Measurements from ENCODE around the gene USP25.

The USP25 gene, protein sequence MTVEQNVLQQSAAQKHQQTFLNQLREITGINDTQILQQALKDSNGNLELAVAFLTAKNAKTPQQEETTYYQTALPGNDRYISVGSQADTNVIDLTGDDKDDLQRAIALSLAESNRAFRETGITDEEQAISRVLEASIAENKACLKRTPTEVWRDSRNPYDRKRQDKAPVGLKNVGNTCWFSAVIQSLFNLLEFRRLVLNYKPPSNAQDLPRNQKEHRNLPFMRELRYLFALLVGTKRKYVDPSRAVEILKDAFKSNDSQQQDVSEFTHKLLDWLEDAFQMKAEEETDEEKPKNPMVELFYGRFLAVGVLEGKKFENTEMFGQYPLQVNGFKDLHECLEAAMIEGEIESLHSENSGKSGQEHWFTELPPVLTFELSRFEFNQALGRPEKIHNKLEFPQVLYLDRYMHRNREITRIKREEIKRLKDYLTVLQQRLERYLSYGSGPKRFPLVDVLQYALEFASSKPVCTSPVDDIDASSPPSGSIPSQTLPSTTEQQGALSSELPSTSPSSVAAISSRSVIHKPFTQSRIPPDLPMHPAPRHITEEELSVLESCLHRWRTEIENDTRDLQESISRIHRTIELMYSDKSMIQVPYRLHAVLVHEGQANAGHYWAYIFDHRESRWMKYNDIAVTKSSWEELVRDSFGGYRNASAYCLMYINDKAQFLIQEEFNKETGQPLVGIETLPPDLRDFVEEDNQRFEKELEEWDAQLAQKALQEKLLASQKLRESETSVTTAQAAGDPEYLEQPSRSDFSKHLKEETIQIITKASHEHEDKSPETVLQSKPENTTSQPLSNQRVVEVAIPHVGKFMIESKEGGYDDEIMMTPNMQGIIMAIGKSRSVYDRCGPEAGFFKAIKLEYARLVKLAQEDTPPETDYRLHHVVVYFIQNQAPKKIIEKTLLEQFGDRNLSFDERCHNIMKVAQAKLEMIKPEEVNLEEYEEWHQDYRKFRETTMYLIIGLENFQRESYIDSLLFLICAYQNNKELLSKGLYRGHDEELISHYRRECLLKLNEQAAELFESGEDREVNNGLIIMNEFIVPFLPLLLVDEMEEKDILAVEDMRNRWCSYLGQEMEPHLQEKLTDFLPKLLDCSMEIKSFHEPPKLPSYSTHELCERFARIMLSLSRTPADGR

DNA sequence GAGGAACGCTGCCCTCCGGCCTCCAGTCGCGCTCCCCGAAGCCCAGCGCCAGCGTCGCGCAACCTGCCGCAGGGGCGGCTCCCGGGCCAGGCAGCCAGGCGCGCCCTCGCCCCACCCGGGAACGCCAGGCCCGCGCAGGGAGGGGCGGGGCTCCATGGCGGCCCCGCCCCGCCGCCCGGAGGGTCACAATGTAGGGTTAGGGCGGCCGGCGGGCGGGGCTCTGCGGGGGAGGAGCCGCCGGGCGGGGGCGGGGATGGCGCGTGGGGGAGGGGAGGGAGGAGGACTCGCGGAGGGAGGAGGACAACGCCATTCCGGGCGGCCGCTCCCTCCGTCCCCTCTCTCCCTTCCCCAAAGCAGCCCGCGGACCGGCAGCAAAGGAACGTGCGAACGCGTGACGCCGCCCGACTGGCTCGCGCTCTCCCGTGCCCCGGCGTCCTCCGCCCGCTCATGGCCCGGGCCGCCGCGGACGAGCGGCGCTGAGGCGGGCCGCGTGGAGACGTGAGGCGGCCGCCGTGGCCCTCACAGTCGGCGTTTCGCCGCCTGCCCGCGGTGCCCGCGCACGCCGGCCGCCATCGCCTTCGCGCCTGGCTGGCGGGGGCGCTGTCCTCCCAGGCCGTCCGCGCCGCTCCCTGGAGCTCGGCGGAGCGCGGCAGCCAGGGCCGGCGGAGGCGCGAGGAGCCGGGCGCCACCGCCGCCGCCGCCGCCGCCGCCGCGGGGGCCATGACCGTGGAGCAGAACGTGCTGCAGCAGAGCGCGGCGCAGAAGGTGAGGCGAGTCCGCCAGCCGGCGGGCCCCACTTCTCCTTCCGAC is at the start of gene USP25:
USP25 (plus strand) TSS at position 309 of the 810 bp plus-strand sequence; CDS start at position 721, 412 bp downstream.
- DNase-seq (ENCODE audit: low spot score): peak; percentile 94

DNA sequence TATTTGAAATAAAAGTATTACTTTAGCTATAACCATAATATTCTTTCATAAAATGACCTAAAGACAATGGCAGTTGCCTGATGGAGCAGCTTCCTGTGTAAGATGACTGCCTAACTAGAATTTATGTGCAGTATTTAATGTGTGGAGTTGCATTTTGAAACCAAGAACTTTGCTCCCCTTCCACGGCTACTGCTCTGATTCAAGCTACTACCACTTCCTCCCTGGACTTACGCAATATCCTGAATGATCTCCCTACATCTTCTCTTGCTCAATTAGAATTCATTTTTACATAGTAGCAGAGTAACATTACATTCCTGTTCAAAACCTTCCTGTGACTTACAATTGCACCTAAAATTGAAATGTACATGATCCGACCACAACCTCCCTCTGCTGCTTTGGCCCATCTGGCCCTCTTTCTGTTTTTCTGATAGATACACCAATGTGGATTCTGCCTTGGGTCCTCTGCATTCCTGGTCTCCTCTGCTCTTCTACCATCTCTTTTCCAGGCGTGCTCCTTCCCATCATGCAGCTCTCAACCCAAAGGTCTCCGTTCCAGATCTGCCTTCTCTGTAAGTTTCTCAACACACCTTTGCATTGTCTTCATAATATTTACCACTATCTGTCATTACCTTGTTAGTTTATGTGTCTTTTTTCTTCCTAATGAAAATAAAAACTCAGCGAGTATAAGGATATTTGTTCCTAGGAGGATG is 47.4 kb upstream of the USP25 start:
- no peak for DNase-seq (ENCODE audit: low spot score)

GRCh38 chr21:15682977-15683376 is 46.8 kb upstream of the USP25 start:
- no peak for DNase-seq (ENCODE audit: low spot score)

DNA sequence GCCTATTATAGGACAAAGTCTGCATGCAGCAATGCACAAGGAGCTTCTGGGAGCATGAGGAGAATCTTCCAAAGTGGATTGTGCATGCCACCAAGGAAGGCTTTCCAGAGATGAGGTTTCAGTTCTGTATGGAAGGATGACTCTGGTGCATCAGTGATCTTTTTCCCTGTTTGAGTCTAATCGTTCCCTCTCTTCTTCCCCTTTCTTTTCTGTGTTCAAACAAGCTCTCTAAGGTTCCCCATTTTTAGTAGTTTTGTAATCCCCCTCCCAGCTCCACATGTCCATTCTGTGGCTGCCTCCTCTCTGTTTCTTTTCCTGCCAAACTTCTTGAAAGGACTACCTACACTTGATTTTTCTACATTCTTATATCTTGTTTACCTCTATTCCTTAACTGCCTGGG is 43.3 kb upstream of the USP25 start:
- no peak for DNase-seq (ENCODE audit: low spot score)

DNA sequence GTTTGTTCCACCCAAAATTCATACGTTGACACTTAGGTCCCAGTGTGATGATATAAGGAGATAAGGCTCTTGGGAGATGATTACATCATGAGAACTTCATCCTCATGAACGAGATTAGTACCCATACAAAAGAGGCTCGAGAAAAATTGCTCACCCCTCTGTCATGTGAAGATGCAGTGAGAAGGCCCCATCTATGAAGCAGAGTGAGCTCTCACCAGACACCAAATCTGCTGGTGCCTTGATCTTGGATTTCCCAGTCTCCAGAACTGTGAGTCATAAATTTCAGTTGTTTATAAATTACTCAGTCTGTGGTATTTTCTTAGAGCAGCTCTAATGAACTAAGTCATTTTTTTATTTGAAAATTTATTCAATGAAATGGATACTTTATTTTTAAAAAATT is 42.6 kb upstream of the USP25 start:
- DNase-seq (ENCODE audit: low spot score): no peak

- no peak for DNase-seq (ENCODE audit: low spot score)
These were observed 41.8 kb upstream of the USP25 start for GRCh38 chr21:15688016-15688415.

- DNase-seq (ENCODE audit: low spot score): no peak
These were observed 41.0 kb upstream of the USP25 start for GRCh38 chr21:15688809-15689208.

GRCh38 chr21:15692711-15693110 is 37.1 kb upstream of the USP25 start:
- no peak for DNase-seq (ENCODE audit: low spot score)

- no peak for DNase-seq (ENCODE audit: low spot score)
These were observed 34.5 kb upstream of the USP25 start for GRCh38 chr21:15695241-15695640.

DNA sequence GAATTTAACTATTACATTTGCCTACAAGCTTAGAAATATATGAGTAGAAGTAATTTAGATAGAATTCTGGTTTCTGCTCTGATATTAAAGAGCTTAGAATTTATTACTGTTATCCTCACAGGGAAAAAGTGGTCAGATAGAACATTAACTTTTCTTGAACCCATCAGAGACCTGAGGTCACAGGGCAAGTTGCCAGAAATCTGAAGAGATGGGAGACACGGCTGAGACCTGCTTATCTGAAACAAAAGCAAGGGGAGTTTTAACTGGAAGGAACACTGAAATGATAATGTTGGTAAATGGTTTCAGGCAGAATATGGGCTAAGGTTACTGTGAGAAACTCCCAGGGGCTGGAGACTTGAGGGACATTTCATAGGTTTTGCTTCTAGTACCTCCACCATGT is 28.0 kb upstream of the USP25 start:
- DNase-seq (ENCODE audit: low spot score): no peak

GRCh38 chr21:15703932-15704331 is 25.9 kb upstream of the USP25 start:
- no peak for DNase-seq (ENCODE audit: low spot score)

DNA sequence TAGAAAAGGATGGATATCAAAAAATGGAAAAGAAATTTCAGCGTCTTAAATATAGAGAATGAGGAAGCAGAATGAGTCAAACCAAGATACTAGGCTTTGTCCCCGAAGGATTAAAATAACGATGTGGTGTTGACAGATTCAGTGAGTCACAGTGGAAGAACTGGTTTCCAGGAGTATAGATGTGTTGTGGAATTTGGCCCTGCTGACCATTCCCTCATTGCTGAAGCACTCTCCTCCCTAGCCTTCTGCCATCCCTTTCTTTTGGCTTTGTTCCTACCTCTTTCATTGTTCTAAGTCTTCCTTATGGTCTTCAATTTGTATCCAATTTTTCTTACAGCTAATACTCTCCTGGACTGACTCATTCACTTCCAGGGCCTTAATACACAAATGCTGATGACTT is 23.1 kb upstream of the USP25 start:
- no peak for DNase-seq (ENCODE audit: low spot score)

- DNase-seq (ENCODE audit: low spot score): no peak
These were observed 16.4 kb upstream of the USP25 start for GRCh38 chr21:15713412-15713811.

GRCh38 chr21:15718711-15719110 is 11.1 kb upstream of the USP25 start:
- DNase-seq (ENCODE audit: low spot score): no peak

- DNase-seq (ENCODE audit: low spot score): no peak
These were observed 9.8 kb upstream of the USP25 start for GRCh38 chr21:15719976-15720375.

GRCh38 chr21:15722591-15723324 is 7.0 kb upstream of the USP25 start:
- DNase-seq (ENCODE audit: low spot score): no peak

GRCh38 chr21:15725949-15726348 is 3.8 kb upstream of the USP25 start:
- no peak for DNase-seq (ENCODE audit: low spot score)

- no peak for DNase-seq (ENCODE audit: low spot score)
These were observed 1.7 kb upstream of the USP25 start for GRCh38 chr21:15728046-15728445.

- DNase-seq (ENCODE audit: low spot score): no peak
These were observed 472 bp upstream of the USP25 start for GRCh38 chr21:15729346-15729673.

DNA sequence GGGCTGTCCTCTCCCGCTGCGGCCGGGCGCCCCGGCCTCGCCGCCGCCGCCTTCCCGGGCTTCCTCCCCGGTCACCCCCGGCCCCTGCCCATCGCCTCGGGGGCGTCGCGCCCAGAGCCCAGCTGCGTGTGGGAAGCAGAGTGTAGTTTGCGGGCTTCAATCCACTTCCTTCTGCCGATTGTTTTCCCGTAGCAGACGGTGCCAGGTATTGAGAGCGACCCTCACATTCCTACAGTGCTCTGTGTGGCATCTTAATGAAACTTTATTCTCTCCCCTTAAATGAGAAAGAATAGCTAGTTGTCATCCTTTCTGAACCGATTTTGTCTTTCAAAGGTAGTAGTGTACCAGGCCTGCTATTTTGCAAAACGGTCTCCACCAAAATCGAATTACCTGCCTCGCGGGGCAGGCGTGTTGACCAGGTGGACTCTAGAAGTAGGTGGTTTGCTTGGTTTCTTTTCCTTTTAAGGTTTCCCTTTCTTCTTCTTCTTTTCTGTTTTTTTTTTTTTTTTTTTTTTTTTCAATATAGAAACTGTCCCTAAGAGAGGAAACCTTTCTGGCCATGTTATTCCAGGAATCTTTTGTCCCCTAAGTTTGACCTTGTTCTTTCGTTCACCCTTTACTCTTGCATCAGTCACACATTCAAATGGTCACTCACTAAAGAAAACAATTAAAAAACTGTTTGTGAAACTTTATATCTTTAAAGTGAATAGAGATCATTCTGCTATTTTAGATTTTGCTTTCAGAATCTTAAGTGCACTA is 881 bp downstream of the USP25 start:
- peak; percentile 6 for DNase-seq (ENCODE audit: low spot score)

Measured in germinal center (tissue), 1 donor.